Stomach (tissue), 4 donors: ENCODE results near the gene KRT13.

Source experiments
- CTCF ChIP-seq, 7 experiments: fragments of 450-650 bp in 4 of 7; fragments of 200-600 bp in 3 of 7; sonication (generic) in 3 of 7; IDR thresholded peaks; one replicate each; pipeline ENCODE4 v1.5.1; 2016 to 2019; ENCODE audit warnings: antibody characterized with exemption in 7 of 7, control low read depth in 2 of 7, mild to moderate bottlenecking in 1 of 7
- POLR2AphosphoS5 ChIP-seq, 3 donors: sonication (generic); formaldehyde crosslinking; IDR thresholded peaks; one replicate each; pipeline ENCODE4 v1.6.1; 2016; ENCODE audit warnings: antibody characterized with exemption in 3 of 3

GRCh38 chr17:41519501-41520224 lies 14.3 kb upstream of the KRT13 start:
- TF ChIP-seq POLR2AphosphoS5 (IDR thresholded peaks at IDR 0.05) (no peak), CTCF (IDR thresholded peaks at IDR 0.05) (no peak)
